OCI-LY1 (cell line): ENCODE data around the gene ANAPC13.

ENCODE experiments used
- EZH2 ChIP-seq: fragments of 200-600 bp; sonication (generic), shearing (Covaris generic); IDR thresholded peaks from 2 replicates; pipeline ENCODE4 v1.8.0; 2017; ENCODE audit warnings: borderline replicate concordance, mixed run types, mild to moderate bottlenecking, antibody characterized with exemption, low read length, moderate library complexity, mixed read lengths
- TF ChIP-seq, protein P1 (sequence below): fragments of 200-600 bp; sonication (generic), shearing (Covaris generic); IDR thresholded peaks from 2 replicates; pipeline ENCODE4 v1.5.1; 2017; ENCODE audit warnings: mild to moderate bottlenecking, antibody characterized with exemption, low read length, moderate library complexity, mixed read lengths

GRCh38 chr3:134481166-134481565, 4.6 kb downstream of the ANAPC13 start:
- TF ChIP-seq, protein P1, sequence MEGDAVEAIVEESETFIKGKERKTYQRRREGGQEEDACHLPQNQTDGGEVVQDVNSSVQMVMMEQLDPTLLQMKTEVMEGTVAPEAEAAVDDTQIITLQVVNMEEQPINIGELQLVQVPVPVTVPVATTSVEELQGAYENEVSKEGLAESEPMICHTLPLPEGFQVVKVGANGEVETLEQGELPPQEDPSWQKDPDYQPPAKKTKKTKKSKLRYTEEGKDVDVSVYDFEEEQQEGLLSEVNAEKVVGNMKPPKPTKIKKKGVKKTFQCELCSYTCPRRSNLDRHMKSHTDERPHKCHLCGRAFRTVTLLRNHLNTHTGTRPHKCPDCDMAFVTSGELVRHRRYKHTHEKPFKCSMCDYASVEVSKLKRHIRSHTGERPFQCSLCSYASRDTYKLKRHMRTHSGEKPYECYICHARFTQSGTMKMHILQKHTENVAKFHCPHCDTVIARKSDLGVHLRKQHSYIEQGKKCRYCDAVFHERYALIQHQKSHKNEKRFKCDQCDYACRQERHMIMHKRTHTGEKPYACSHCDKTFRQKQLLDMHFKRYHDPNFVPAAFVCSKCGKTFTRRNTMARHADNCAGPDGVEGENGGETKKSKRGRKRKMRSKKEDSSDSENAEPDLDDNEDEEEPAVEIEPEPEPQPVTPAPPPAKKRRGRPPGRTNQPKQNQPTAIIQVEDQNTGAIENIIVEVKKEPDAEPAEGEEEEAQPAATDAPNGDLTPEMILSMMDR = no peak
- TF ChIP-seq EZH2 = no peak
